ENCODE measurements around the gene ARHGAP31. TPM values are rescaled to one million over a fixed set of nuclear protein-coding genes. Genes with fewer than 3 reads are reported as not detected.

Gene ARHGAP31
- total RNA-seq, 5 donors from 2014 or later (not counting 1 experiment from before 2014, with no cell fraction given) = 2.7 to 5.1 (median 3.4) TPM

- Mint-ChIP-seq H3K4me1 (peaks cover 0 to 3% (median 0%) of the 10 kb centered on the region in 3 donors), H3K9me3 (no peaks in the 10 kb centered on the region), H3K36me3 (peaks cover 56% of the 10 kb centered on the region), H3K27me3 (no peaks in the 10 kb centered on the region), H3K4me3 (no peak overlapping the region), H3K27ac (no peak overlapping the region)
- no peak for ATAC-seq (replicated peaks in 1 of 4)
- H3K27ac ChIP-seq (ENCODE audit: low read length) = no peak overlapping the region
- no peak overlapping the region for H3K4me3 ChIP-seq (ENCODE audit: control insufficient read depth in 1 of 2, extremely low read depth in 1 of 2, low read length in 1 of 2)
- H3K9me3 ChIP-seq = no peaks in the 10 kb centered on the region
- ChIA-PET CTCF (no interaction called here), POLR2A (no interaction called here)
- DNase-seq = no peak
- 100% methylated on average over 1 of the region's 2 CpGs for WGBS (ENCODE audit: insufficient coverage)
- no peaks in the 10 kb centered on the region for H3K27me3 ChIP-seq (replicated peaks in 1 of 2; ENCODE audit: control insufficient read depth in 2 of 2, extremely low read depth in 1 of 2, insufficient read depth in 2 of 2, low read length in 1 of 2)
- no peaks in the 10 kb centered on the region for H3K4me1 ChIP-seq (ENCODE audit: control insufficient read depth in 1 of 2, extremely low read depth in 1 of 2, insufficient read depth in 2 of 2, low read length in 2 of 2)
- peaks cover 8 to 50% of the 10 kb centered on the region in 2 donors for H3K36me3 ChIP-seq (ENCODE audit: control insufficient read depth in 2 of 2, extremely low read depth in 1 of 2, insufficient read depth in 1 of 2, low read length in 1 of 2)
Observed at GRCh38 chr3:119444590-119444989, 150.4 kb downstream of the ARHGAP31 start.

DNA sequence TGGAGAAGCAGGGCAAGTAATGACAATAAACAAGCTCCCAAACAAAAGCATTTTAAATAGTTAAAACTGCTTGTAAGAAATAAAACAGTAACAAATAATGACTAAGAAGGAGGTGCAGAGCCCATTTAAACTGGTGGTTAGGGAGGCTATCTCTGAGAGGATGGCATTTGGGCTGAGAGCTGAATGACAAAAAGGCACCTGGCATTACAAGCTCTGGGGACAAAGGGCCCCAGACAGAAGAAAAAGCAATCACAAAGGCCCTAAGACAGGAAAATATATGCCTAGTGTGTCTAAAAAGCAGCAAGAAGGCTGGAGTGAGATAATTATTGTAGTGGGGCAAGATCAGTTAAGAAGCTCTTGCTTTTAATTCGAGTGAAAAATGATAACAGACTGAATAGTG, 159.6 kb downstream of the ARHGAP31 start:
- Mint-ChIP-seq H3K27ac (no peak overlapping the region), H3K4me1 (peaks cover 17 to 25% (median 23%) of the 10 kb centered on the region in 3 donors), H3K9me3 (no peaks in the 10 kb centered on the region), H3K27me3 (no peaks in the 10 kb centered on the region), H3K36me3 (peaks cover 59% of the 10 kb centered on the region), H3K4me3 (no peak overlapping the region)
- Histone ChIP-seq H3K27me3 (replicated peaks in 1 of 2; ENCODE audit: control insufficient read depth in 2 of 2, extremely low read depth in 1 of 2, insufficient read depth in 2 of 2, low read length in 1 of 2) (no peaks in the 10 kb centered on the region), H3K4me1 (ENCODE audit: control insufficient read depth in 1 of 2, extremely low read depth in 1 of 2, insufficient read depth in 2 of 2, low read length in 2 of 2) (no peaks in the 10 kb centered on the region), H3K36me3 (ENCODE audit: control insufficient read depth in 2 of 2, extremely low read depth in 1 of 2, insufficient read depth in 1 of 2, low read length in 1 of 2) (peaks cover 0 to 70% of the 10 kb centered on the region in 2 donors), H3K4me3 (ENCODE audit: control insufficient read depth in 1 of 2, extremely low read depth in 1 of 2, low read length in 1 of 2) (no peak overlapping the region), H3K9me3 (no peaks in the 10 kb centered on the region), H3K27ac (ENCODE audit: low read length) (no peak overlapping the region)
- no CpG with 5 or more reads among the region's 1 CpG for WGBS (ENCODE audit: insufficient coverage)
- ATAC-seq (replicated peaks in 1 of 4) (no peak), DNase-seq (no peak)
- POLR2A ChIA-PET = interaction anchor here (0.5 to 0.7 kb wide), 2 partner anchors 8 to 9 kb away, joined by 3 to 5 read pairs; no protein-coding TSS in a partner anchor
- CTCF ChIA-PET = interaction anchor here in 1 of 2 donors (1.6 kb wide), 1 partner anchor 212 kb away, joined by 4 read pairs; no protein-coding TSS in a partner anchor

DNA sequence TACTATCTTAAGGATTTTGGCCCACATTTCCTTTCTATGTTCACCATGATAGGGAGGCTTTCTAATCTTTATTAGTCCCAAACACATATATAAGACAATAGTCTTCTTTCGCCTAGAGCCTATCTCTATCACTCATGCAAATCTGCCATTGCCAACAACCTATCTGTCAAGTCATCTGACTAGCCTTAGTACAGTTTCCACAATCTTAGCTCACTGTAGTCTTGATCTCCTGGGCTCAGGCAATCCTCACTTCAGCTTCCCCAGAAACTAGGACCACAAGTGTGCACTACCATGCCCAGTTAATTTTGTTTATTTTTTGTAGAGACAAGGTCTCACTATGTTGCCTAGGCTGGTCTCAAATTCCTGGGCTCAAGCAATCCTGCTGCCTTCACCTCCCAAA, 162.3 kb downstream of the ARHGAP31 start:
- no peak for ATAC-seq (replicated peaks in 1 of 4)
- Mint-ChIP-seq H3K9me3 (no peaks in the 10 kb centered on the region), H3K27me3 (no peaks in the 10 kb centered on the region), H3K4me1 (peaks cover 29 to 36% (median 35%) of the 10 kb centered on the region in 3 donors), H3K27ac (no peak overlapping the region), H3K4me3 (no peak overlapping the region), H3K36me3 (peaks cover 61% of the 10 kb centered on the region)
- no peaks in the 10 kb centered on the region for H3K4me1 ChIP-seq (ENCODE audit: control insufficient read depth in 1 of 2, extremely low read depth in 1 of 2, insufficient read depth in 2 of 2, low read length in 2 of 2)
- H3K4me3 ChIP-seq (ENCODE audit: control insufficient read depth in 1 of 2, extremely low read depth in 1 of 2, low read length in 1 of 2) = no peak overlapping the region
- ChIA-PET CTCF (interaction anchor here (0.6 to 0.7 kb wide), 2 partner anchors 43 to 73 kb away, joined by 3 to 4 read pairs; no protein-coding TSS in a partner anchor), POLR2A (no interaction called here)
- no peaks in the 10 kb centered on the region for H3K9me3 ChIP-seq
- DNase-seq = no peak
- H3K27me3 ChIP-seq (replicated peaks in 1 of 2; ENCODE audit: control insufficient read depth in 2 of 2, extremely low read depth in 1 of 2, insufficient read depth in 2 of 2, low read length in 1 of 2) = no peaks in the 10 kb centered on the region
- H3K36me3 ChIP-seq (ENCODE audit: control insufficient read depth in 2 of 2, extremely low read depth in 1 of 2, insufficient read depth in 1 of 2, low read length in 1 of 2) = peaks cover 0 to 78% of the 10 kb centered on the region in 2 donors
- H3K27ac ChIP-seq (ENCODE audit: low read length) = no peak overlapping the region
- WGBS (ENCODE audit: insufficient coverage) = 100% methylated on average over 1 of the region's 1 CpG

DNA sequence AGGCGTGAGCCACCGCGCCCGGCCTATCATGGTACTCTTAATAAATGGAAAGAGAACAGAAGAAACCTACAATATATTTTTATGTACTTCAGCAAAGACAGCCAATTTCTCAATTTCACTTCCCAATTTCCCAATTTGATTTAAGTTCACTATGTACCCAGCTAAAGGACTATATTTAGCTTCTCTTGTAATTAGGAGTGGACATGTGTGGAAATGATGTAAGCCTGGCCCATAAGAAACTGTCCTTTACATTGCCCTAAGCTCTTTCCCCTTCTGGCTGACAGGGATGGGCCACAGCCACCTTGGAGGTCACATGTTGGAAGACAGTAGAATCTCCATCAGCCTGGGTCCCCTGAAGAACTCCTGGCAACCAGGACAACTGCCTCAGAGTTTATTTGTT, 163.1 kb downstream of the ARHGAP31 start:
- Mint-ChIP-seq H3K4me1 (peaks cover 34 to 44% (median 42%) of the 10 kb centered on the region in 3 donors), H3K27me3 (no peaks in the 10 kb centered on the region)

GRCh38 chr3:119463171-119464169, 169.3 kb downstream of the ARHGAP31 start, which contains the start of gene TMEM39A:
Gene TMEM39A (minus strand): TSS chr3:119463615. CDS start chr3:119462074, 1,541 bp downstream.
- Histone ChIP-seq H3K27me3 (replicated peaks in 1 of 2; ENCODE audit: control insufficient read depth in 2 of 2, extremely low read depth in 1 of 2, insufficient read depth in 2 of 2, low read length in 1 of 2) (no peaks in the 10 kb centered on the region), H3K4me3 (ENCODE audit: control insufficient read depth in 1 of 2, extremely low read depth in 1 of 2, low read length in 1 of 2) (peak within 1 kb of the TSS; percentile 97 to 99), H3K36me3 (ENCODE audit: control insufficient read depth in 2 of 2, extremely low read depth in 1 of 2, insufficient read depth in 1 of 2, low read length in 1 of 2) (peaks cover 0 to 28% of the 10 kb centered on the region in 2 donors), H3K9me3 (no peaks in the 10 kb centered on the region), H3K27ac (ENCODE audit: low read length) (peak within 1 kb of the TSS; percentile 88), H3K4me1 (ENCODE audit: control insufficient read depth in 1 of 2, extremely low read depth in 1 of 2, insufficient read depth in 2 of 2, low read length in 2 of 2) (peaks cover 10 to 23% of the 10 kb centered on the region in 2 experiments)
- peak within 1 kb of the TSS; percentile 97 to 98 for H3K27ac Mint-ChIP-seq
- DNase-seq (peak; percentile 97 to 100 (median 98)), ATAC-seq (replicated peaks in 1 of 4) (peak; percentile 84 to 92 (median 89))
- H3K4me3 Mint-ChIP-seq = peak within 1 kb of the TSS; percentile 94 to 96 (median 94)
- peaks cover 37 to 50% (median 41%) of the 10 kb centered on the region in 3 donors for H3K4me1 Mint-ChIP-seq
- ChIA-PET CTCF (interaction anchor here (0.6 to 1.7 kb wide), 4 partner anchors 10 to 887 kb away, joined by 3 to 4 read pairs (median 3); no protein-coding TSS in a partner anchor), POLR2A (interaction anchor here (0.5 to 3.1 kb wide), 28 partner anchors 8 to 886 kb away, joined by 3 to 32 read pairs (median 4); partner anchors contain the start of genes TIMMDC1 (in 2 of the 2), ARHGAP31 (in 1 of the 2), B4GALT4 (in 1 of the 2) and LRRC58 (in 1 of the 2))
- peaks cover 0 to 5% (median 0%) of the 10 kb centered on the region in 3 donors for H3K9me3 Mint-ChIP-seq
- H3K36me3 Mint-ChIP-seq = peaks cover 18% of the 10 kb centered on the region
- WGBS (ENCODE audit: insufficient coverage) = under 1% methylated on average over 43 of the region's 51 CpGs
- no peaks in the 10 kb centered on the region for H3K27me3 Mint-ChIP-seq

More for the DNA sequence above, 163.1 kb downstream of the ARHGAP31 start:
- WGBS (ENCODE audit: insufficient coverage) = no CpG with 5 or more reads among the region's 4 CpGs
- CTCF ChIA-PET = no interaction called here
- Histone ChIP-seq H3K9me3 (no peaks in the 10 kb centered on the region), H3K36me3 (ENCODE audit: control insufficient read depth in 2 of 2, extremely low read depth in 1 of 2, insufficient read depth in 1 of 2, low read length in 1 of 2) (peaks cover 0 to 77% of the 10 kb centered on the region in 2 donors), H3K4me3 (ENCODE audit: control insufficient read depth in 1 of 2, extremely low read depth in 1 of 2, low read length in 1 of 2) (no peak overlapping the region), H3K27ac (ENCODE audit: low read length) (no peak overlapping the region), H3K27me3 (replicated peaks in 1 of 2; ENCODE audit: control insufficient read depth in 2 of 2, extremely low read depth in 1 of 2, insufficient read depth in 2 of 2, low read length in 1 of 2) (no peaks in the 10 kb centered on the region), H3K4me1 (ENCODE audit: control insufficient read depth in 1 of 2, extremely low read depth in 1 of 2, insufficient read depth in 2 of 2, low read length in 2 of 2) (peaks cover 0 to 3% of the 10 kb centered on the region in 2 experiments)
- no peak for ATAC-seq (replicated peaks in 1 of 4)
- H3K27ac Mint-ChIP-seq = no peak overlapping the region
- peaks cover 56% of the 10 kb centered on the region for H3K36me3 Mint-ChIP-seq
- no peak for DNase-seq
- H3K4me3 Mint-ChIP-seq = no peak overlapping the region
- H3K9me3 Mint-ChIP-seq = no peaks in the 10 kb centered on the region
- POLR2A ChIA-PET = no interaction called here

- ChIA-PET CTCF (interaction anchor here (0.7 to 1.5 kb wide), 4 partner anchors 27 to 227 kb away, joined by 3 to 5 read pairs (median 4); partner anchors contain the start of gene B4GALT4 (in 1 of the 2)), POLR2A (interaction anchor here (0.6 to 0.7 kb wide), 3 partner anchors 39 to 234 kb away, joined by 3 to 6 read pairs (median 4); no protein-coding TSS in a partner anchor)
- H3K4me3 Mint-ChIP-seq = peak overlapping the region; percentile 91 to 96 (median 93)
- H3K36me3 ChIP-seq (ENCODE audit: control insufficient read depth in 2 of 2, extremely low read depth in 1 of 2, insufficient read depth in 1 of 2, low read length in 1 of 2) = peaks cover 0 to 17% of the 10 kb centered on the region in 2 donors
- H3K27me3 ChIP-seq (replicated peaks in 1 of 2; ENCODE audit: control insufficient read depth in 2 of 2, extremely low read depth in 1 of 2, insufficient read depth in 2 of 2, low read length in 1 of 2) = no peaks in the 10 kb centered on the region
- H3K9me3 Mint-ChIP-seq = peaks cover 0 to 5% (median 0%) of the 10 kb centered on the region in 3 donors
- H3K9me3 ChIP-seq = no peaks in the 10 kb centered on the region
- H3K27me3 Mint-ChIP-seq = no peaks in the 10 kb centered on the region
- 100% methylated on average over 1 of the region's 2 CpGs for WGBS (ENCODE audit: insufficient coverage)
- no peak for DNase-seq
- H3K27ac ChIP-seq (ENCODE audit: low read length) = no peak overlapping the region
- no peak overlapping the region for H3K4me3 ChIP-seq (ENCODE audit: control insufficient read depth in 1 of 2, extremely low read depth in 1 of 2, low read length in 1 of 2)
- peak overlapping the region in 1 of 2 donors; percentile 83 for H3K27ac Mint-ChIP-seq
- ATAC-seq (replicated peaks in 1 of 4) = no peak
- H3K36me3 Mint-ChIP-seq = peaks cover 11% of the 10 kb centered on the region
- H3K4me1 ChIP-seq (ENCODE audit: control insufficient read depth in 1 of 2, extremely low read depth in 1 of 2, insufficient read depth in 2 of 2, low read length in 2 of 2) = peaks cover 9 to 35% of the 10 kb centered on the region in 2 experiments
- peaks cover 40 to 46% (median 46%) of the 10 kb centered on the region in 3 donors for H3K4me1 Mint-ChIP-seq
Observed at GRCh38 chr3:119468041-119468440, 173.9 kb downstream of the ARHGAP31 start.

Measured in T-cell (primary cell).